IMR-90 (cell line): Measurements from ENCODE around the gene SH2B3. TPM values are rescaled to one million over a fixed set of nuclear protein-coding genes. Genes with fewer than 3 reads are reported as not detected.

ENCODE experiments used
- ATAC-seq: fragments of 200-7000 bp; cut with Tn5 transposase; 2 replicates; pipeline ENCODE4 v1.9.1; 2020; ENCODE audit warnings: low read depth, mild to moderate bottlenecking, moderate library complexity
- BruUV-seq: library from RNA; stranded (reverse); fragments of 400-500 nt; replicated peaks from 2 replicates; lab custom pipeline; 2021; lab: Mats Ljungman, UMichigan
- CTCF ChIA-PET: fragments of 300-600 bp; formaldehyde crosslinking; extraction: SDS; loops from one replicate; lab custom pipeline; 2021; ENCODE audit warnings: antibody characterized with exemption; lab: Yijun Ruan, JAX
- POLR2A ChIA-PET: fragments of 300-600 bp; sonication (Branson Sonifier 250); formaldehyde crosslinking; loops from one replicate; lab custom pipeline; 2022; ENCODE audit warnings: antibody characterized with exemption; ENCODE audit not compliant: unreplicated experiment; lab: Charles Lee
- DNase-seq: peaks from one replicate; pipeline ENCODE4 v3.0.0; 2013
- H2AFZ ChIP-seq: replicated peaks from 2 replicates; pipeline ENCODE3; 2013; ENCODE audit warnings: low read length, mild to moderate bottlenecking; ENCODE audit not compliant: poor library complexity
- H2AK5ac ChIP-seq: 2 replicates; pipeline ENCODE4 v1.6.1; 2013; ENCODE audit warnings: low read depth, low read length, inconsistent platforms
- H2AK9ac ChIP-seq: replicated peaks from 2 replicates; pipeline ENCODE3; 2013; ENCODE audit warnings: mild to moderate bottlenecking, low read depth, low read length, moderate library complexity; ENCODE audit not compliant: poor library complexity
- H2BK120ac ChIP-seq: 2 replicates; pipeline ENCODE4 v1.6.1; 2013; ENCODE audit warnings: low read depth, low read length, inconsistent platforms
- H2BK15ac ChIP-seq: 3 replicates; pipeline ENCODE4 v1.6.1; 2013; ENCODE audit warnings: low read depth, low read length, inconsistent platforms
- H2BK20ac ChIP-seq: 2 replicates; pipeline ENCODE4 v1.6.1; 2013; ENCODE audit warnings: low read depth, mild to moderate bottlenecking, inconsistent platforms, low read length, moderate library complexity
- H2BK5ac ChIP-seq: 2 replicates; pipeline ENCODE4 v1.6.1; 2013; ENCODE audit warnings: mild to moderate bottlenecking, low read depth, low read length, inconsistent platforms; ENCODE audit not compliant: poor library complexity, severe bottlenecking
- H3K14ac ChIP-seq: replicated peaks from 2 replicates; pipeline ENCODE4 v1.6.1; 2013; ENCODE audit warnings: low read depth, low read length, inconsistent platforms
- H3K18ac ChIP-seq: 2 replicates; pipeline ENCODE4 v1.6.1; 2013; ENCODE audit warnings: low read depth, low read length, control low read depth
- H3K23ac ChIP-seq: 2 replicates; pipeline ENCODE4 v1.6.1; 2013; ENCODE audit warnings: low read depth, low read length, inconsistent platforms
- H3K27ac ChIP-seq: 2 replicates; pipeline ENCODE4 v1.5.1; 2013; ENCODE audit warnings: mild to moderate bottlenecking, control low read depth, low read length; ENCODE audit not compliant: insufficient read depth
- H3K27me3 ChIP-seq: 2 replicates; pipeline ENCODE4 v1.6.1; 2013; ENCODE audit warnings: low read length; ENCODE audit not compliant: control insufficient read depth, insufficient read depth
- H3K36me3 ChIP-seq: 2 replicates; pipeline ENCODE4 v1.6.1; 2013; ENCODE audit warnings: low read length, mixed read lengths; ENCODE audit not compliant: control insufficient read depth, insufficient read depth
- H3K4ac ChIP-seq: 2 replicates; pipeline ENCODE4 v1.6.1; 2013; ENCODE audit warnings: low read depth, low read length, inconsistent platforms
- H3K4me1 ChIP-seq: 2 replicates; pipeline ENCODE4 v1.6.1; 2013; ENCODE audit warnings: low read length, mixed read lengths; ENCODE audit not compliant: control insufficient read depth, insufficient read depth
- H3K4me2 ChIP-seq: 2 replicates; pipeline ENCODE4 v1.6.1; 2013; ENCODE audit warnings: low read depth, mild to moderate bottlenecking, control low read depth, low read length, moderate library complexity
- H3K4me3 ChIP-seq: 2 replicates; pipeline ENCODE4 v1.5.1; 2013; ENCODE audit warnings: low read depth, mild to moderate bottlenecking, control low read depth, low read length, moderate library complexity; ENCODE audit not compliant: insufficient read depth
- H3K56ac ChIP-seq: 2 replicates; pipeline ENCODE4 v1.6.1; 2013; ENCODE audit warnings: low read length, inconsistent platforms; ENCODE audit not compliant: insufficient read depth; ENCODE audit errors: extremely low read depth
- H3K79me1 ChIP-seq, 2 experiments: 2 replicates each; pipeline ENCODE4 v1.6.1; 2013; ENCODE audit warnings: low read length in 2 of 2, inconsistent platforms in 1 of 2, low read depth in 1 of 2
- H3K9ac ChIP-seq: 2 replicates; pipeline ENCODE4 v1.6.1; 2013; ENCODE audit warnings: low read depth, low read length, control low read depth
- H3K9me1 ChIP-seq: 2 replicates; pipeline ENCODE4 v1.6.1; 2013; ENCODE audit warnings: low read length, inconsistent platforms; ENCODE audit not compliant: insufficient read depth
- H3K9me3 ChIP-seq: 2 replicates; pipeline ENCODE4 v1.6.1; 2013; ENCODE audit warnings: low read length; ENCODE audit not compliant: control insufficient read depth, insufficient read depth
- H4K20me1 ChIP-seq: 2 replicates; pipeline ENCODE4 v1.6.1; 2013; ENCODE audit warnings: low read length, inconsistent platforms; ENCODE audit not compliant: insufficient read depth
- H4K5ac ChIP-seq: 2 replicates; pipeline ENCODE4 v1.6.1; 2013; ENCODE audit warnings: mild to moderate bottlenecking, low read depth, low read length, control low read depth
- H4K8ac ChIP-seq, 2 experiments: 2 replicates each; pipeline ENCODE4 v1.6.1; 2013; ENCODE audit warnings: low read depth in 2 of 2, low read length in 2 of 2, control low read depth in 1 of 2, inconsistent platforms in 1 of 2
- H4K91ac ChIP-seq: 2 replicates; pipeline ENCODE4 v1.6.1; 2013; ENCODE audit warnings: low read depth, low read length, inconsistent platforms; ENCODE audit not compliant: insufficient read depth
- CHD1 ChIP-seq: IDR thresholded peaks from 2 replicates; pipeline ENCODE4 v1.6.1; 2012; ENCODE audit warnings: low read depth, low read length, improper control_type of control experiment
- RAD21 ChIP-seq: IDR thresholded peaks from 2 replicates; pipeline ENCODE4 v1.6.1; 2012; ENCODE audit warnings: low read length, improper control_type of control experiment
- WGBS, 2 experiments: methylation state at CpG; one replicate each; pipeline versions ENCODE4 v1.1.5 to v1.1.7; 2013; ENCODE audit warnings: missing lambda C conversion rate in 2 of 2; ENCODE audit not compliant: insufficient read length in 1 of 2; ENCODE audit errors: extremely low coverage in 2 of 2; 5-methylcytosine and 5-hydroxymethylcytosine counted together
- dilution Hi-C: fragments of 300-500 bp; cut with HindIII; formaldehyde crosslinking; loops from one replicate; pipeline ENCODE4 v1.14.3; 2018; ENCODE audit warnings: low sequenced_read_pairs; ENCODE audit not compliant: unreplicated experiment
- in situ Hi-C: fragments of 300-500 bp; cut with MboI; formaldehyde crosslinking; loops from 3 replicates; pipeline ENCODE4 v1.14.3; 2019; ENCODE audit warnings: low sequenced_read_pairs, inconsistent platforms, mixed read lengths
- intact Hi-C: fragments of 100-400 bp; cut with micrococcal nuclease; formaldehyde crosslinking; loops from 2 replicates; pipeline ENCODE4 v1.10.0; 2022
- polyA plus RNA-seq, 3 experiments: library from polyadenylated mRNA; depleted of rRNA; stranded (reverse); fragments of >200 nt; gene quantifications; 2 replicates each; pipeline ENCODE4 v1.2.3, GENCODE V29; 2012; ENCODE audit warnings: low replicate concordance in 1 of 3
- total RNA-seq: library from RNA; depleted of rRNA; stranded (reverse); fragments of >200 nt; gene quantifications from 2 replicates; pipeline ENCODE4 v1.2.3, GENCODE V29; 2012

SH2B3 gene
- total and polyA plus RNA-seq, 2 of the 4 experiments (the other 2 are of a cell fraction), result 9.3 to 20.2 TPM

- H3K4me3 ChIP-seq, result no peak overlapping the region
- peaks cover 0 to 10% of the 10 kb centered on the region in 2 experiments; a peak in 1 of 4 replicates for H3K79me1 ChIP-seq
- no peaks in the 10 kb centered on the region for H3K9me3 ChIP-seq
- no peak overlapping the region for H2BK20ac ChIP-seq
- intact Hi-C loops (no loop called here), dilution Hi-C loops (no loop called here), in situ Hi-C loops (no loop called here)
- H2AK5ac ChIP-seq, result no peak overlapping the region
- H2AFZ ChIP-seq, result no peak overlapping the region
- no peak overlapping the region for H4K91ac ChIP-seq
- peaks cover 12% of the 10 kb centered on the region for H3K36me3 ChIP-seq
- H4K8ac ChIP-seq, result no peak overlapping the region
- H4K5ac ChIP-seq, result no peak overlapping the region
- 0 out of 2 replicates have a peak, but pooled peaks cover 2% of the 10 kb centered on the region for H3K4me1 ChIP-seq
- no peak overlapping the region for H3K9ac ChIP-seq
- no peak overlapping the region for H3K27ac ChIP-seq
- H2AK9ac ChIP-seq, result peak overlapping the region; percentile 5
- no peak overlapping the region for H3K56ac ChIP-seq
- CTCF ChIA-PET, result no interaction called here
- POLR2A ChIA-PET, result no interaction called here
- H2BK15ac ChIP-seq, result no peak overlapping the region
- H3K27me3 ChIP-seq, result no peaks in the 10 kb centered on the region; the same call in none of the 2 replicates
- 0 out of 2 replicates have a peak, but pooled peaks cover 6% of the 10 kb centered on the region for H3K9me1 ChIP-seq
- no peak overlapping the region for H3K4me2 ChIP-seq
- no TSS peak for BruUV-seq
- TF ChIP-seq RAD21, result no peak
- no peak for TF ChIP-seq CHD1
- H3K14ac ChIP-seq, result no peak overlapping the region
- no peak for DNase-seq
- H4K20me1 ChIP-seq, result no peaks in the 10 kb centered on the region
- H2BK120ac ChIP-seq, result no peak overlapping the region
- H3K18ac ChIP-seq, result no peak overlapping the region
- no peak for ATAC-seq
- 73% methylated on average over 3 of the region's 9 CpGs; no CpG with 5 or more reads in 1 of the 2 experiments for WGBS, 2 experiments
- no peak overlapping the region for H3K4ac ChIP-seq
- H3K23ac ChIP-seq, result no peak overlapping the region
- H2BK5ac ChIP-seq, result no peak overlapping the region
These were observed 45.3 kb upstream of the SH2B3 start for GRCh38 chr12:111360325-111360930.
